ENCODE results near the gene SLC39A1.
"Not testable (repeated sequence)": the region's sequence is repeated elsewhere in the genome, so short reads cannot be mapped to it uniquely, and the experiment has no call there.

DNA sequence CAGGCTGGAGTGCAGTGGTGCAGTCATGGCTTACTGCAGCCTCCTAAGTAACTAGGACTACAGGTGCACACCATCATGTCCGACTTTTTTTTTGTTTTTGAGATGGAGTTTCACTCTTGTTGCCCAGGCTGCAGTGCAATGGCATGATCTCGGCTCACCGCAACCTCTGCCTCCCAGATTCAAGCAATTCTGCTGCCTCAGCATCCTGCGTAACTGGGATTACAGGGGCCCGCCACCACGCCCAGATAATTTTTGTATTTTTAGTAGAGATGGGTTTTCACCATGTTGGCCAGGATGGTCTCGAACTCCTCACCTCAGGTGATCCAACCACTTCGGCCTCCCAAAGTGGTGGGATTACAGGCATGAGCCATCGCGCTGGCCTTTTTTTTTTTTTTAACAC lies 33.5 kb upstream of the SLC39A1 start:
- TF ChIP-seq, protein P1, sequence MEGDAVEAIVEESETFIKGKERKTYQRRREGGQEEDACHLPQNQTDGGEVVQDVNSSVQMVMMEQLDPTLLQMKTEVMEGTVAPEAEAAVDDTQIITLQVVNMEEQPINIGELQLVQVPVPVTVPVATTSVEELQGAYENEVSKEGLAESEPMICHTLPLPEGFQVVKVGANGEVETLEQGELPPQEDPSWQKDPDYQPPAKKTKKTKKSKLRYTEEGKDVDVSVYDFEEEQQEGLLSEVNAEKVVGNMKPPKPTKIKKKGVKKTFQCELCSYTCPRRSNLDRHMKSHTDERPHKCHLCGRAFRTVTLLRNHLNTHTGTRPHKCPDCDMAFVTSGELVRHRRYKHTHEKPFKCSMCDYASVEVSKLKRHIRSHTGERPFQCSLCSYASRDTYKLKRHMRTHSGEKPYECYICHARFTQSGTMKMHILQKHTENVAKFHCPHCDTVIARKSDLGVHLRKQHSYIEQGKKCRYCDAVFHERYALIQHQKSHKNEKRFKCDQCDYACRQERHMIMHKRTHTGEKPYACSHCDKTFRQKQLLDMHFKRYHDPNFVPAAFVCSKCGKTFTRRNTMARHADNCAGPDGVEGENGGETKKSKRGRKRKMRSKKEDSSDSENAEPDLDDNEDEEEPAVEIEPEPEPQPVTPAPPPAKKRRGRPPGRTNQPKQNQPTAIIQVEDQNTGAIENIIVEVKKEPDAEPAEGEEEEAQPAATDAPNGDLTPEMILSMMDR (IDR thresholded peaks at IDR 0.05; ENCODE audit: low read length): not testable (repeated sequence)
- TF ChIP-seq EZH2 (IDR thresholded peaks at IDR 0.05; ENCODE audit: borderline replicate concordance, low read length): not testable (repeated sequence)

Measured in OCI-LY1 (cell line).